ENCODE measurements around the gene ENAH.
A peak's percentile ranks its signal among the peaks of the same experiment; 100 is the strongest.

DNA sequence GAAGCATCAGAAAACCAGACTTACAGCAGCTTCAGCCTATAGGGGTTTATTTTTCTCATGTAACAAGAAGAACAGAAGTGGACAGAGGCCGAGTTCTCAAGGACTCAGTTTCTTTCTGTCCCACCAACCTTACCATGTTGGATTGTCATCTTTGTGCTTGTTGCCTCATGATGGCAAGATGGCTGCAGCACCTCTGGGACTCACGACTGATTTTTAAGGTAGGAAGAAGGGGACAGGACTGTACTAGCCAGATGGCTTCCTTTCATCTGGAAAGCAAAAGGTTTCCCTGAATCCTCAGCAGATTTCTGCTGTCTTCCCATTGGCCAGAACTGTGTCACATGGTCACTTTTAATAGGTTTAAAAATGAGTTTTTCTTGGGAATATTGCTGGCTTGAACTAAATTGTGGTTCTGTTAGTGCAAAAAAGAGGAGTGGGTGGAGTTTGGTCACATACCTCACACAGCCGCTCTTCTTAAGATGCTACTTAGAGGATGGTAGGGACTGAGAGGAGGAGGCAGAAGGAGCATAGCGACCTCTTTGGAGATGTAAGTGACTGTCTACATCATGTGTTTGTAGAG lies 48.1 kb upstream of the ENAH start:
- TF ChIP-seq, protein P1, sequence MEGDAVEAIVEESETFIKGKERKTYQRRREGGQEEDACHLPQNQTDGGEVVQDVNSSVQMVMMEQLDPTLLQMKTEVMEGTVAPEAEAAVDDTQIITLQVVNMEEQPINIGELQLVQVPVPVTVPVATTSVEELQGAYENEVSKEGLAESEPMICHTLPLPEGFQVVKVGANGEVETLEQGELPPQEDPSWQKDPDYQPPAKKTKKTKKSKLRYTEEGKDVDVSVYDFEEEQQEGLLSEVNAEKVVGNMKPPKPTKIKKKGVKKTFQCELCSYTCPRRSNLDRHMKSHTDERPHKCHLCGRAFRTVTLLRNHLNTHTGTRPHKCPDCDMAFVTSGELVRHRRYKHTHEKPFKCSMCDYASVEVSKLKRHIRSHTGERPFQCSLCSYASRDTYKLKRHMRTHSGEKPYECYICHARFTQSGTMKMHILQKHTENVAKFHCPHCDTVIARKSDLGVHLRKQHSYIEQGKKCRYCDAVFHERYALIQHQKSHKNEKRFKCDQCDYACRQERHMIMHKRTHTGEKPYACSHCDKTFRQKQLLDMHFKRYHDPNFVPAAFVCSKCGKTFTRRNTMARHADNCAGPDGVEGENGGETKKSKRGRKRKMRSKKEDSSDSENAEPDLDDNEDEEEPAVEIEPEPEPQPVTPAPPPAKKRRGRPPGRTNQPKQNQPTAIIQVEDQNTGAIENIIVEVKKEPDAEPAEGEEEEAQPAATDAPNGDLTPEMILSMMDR (conservative IDR thresholded peaks at IDR 0.05; ENCODE audit: low read depth in 2 of 2) = peak in 1 of 2 experiments; percentile 18; a peak in 1 of 4 replicates
- no peak for TF ChIP-seq POLR2AphosphoS5 (IDR thresholded peaks at IDR 0.05; ENCODE audit: low read depth)
- no peak for TF ChIP-seq CREB1 (CRISPR knock-in tag; IDR thresholded peaks at IDR 0.05; ENCODE audit: low read depth)
- TF ChIP-seq EZH2phosphoT487 (IDR thresholded peaks at IDR 0.05; ENCODE audit: unreplicated experiment) = no peak
- TF ChIP-seq, protein P2, sequence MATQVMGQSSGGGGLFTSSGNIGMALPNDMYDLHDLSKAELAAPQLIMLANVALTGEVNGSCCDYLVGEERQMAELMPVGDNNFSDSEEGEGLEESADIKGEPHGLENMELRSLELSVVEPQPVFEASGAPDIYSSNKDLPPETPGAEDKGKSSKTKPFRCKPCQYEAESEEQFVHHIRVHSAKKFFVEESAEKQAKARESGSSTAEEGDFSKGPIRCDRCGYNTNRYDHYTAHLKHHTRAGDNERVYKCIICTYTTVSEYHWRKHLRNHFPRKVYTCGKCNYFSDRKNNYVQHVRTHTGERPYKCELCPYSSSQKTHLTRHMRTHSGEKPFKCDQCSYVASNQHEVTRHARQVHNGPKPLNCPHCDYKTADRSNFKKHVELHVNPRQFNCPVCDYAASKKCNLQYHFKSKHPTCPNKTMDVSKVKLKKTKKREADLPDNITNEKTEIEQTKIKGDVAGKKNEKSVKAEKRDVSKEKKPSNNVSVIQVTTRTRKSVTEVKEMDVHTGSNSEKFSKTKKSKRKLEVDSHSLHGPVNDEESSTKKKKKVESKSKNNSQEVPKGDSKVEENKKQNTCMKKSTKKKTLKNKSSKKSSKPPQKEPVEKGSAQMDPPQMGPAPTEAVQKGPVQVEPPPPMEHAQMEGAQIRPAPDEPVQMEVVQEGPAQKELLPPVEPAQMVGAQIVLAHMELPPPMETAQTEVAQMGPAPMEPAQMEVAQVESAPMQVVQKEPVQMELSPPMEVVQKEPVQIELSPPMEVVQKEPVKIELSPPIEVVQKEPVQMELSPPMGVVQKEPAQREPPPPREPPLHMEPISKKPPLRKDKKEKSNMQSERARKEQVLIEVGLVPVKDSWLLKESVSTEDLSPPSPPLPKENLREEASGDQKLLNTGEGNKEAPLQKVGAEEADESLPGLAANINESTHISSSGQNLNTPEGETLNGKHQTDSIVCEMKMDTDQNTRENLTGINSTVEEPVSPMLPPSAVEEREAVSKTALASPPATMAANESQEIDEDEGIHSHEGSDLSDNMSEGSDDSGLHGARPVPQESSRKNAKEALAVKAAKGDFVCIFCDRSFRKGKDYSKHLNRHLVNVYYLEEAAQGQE (IDR thresholded peaks at IDR 0.05; ENCODE audit: unreplicated experiment) = no peak
- no peak for TF ChIP-seq EZH2 (IDR thresholded peaks at IDR 0.05; ENCODE audit: low read depth, unreplicated experiment)
- no peak for TF ChIP-seq JUNB (IDR thresholded peaks at IDR 0.05; ENCODE audit: unreplicated experiment)
- no peak for TF ChIP-seq ZNF114 (CRISPR knock-in tag; IDR thresholded peaks at IDR 0.05)
- TF ChIP-seq ZNF331 (CRISPR knock-in tag; IDR thresholded peaks at IDR 0.05; ENCODE audit: low read depth) = no peak
- no peak for TF ChIP-seq STAT1 (IDR thresholded peaks at IDR 0.05; ENCODE audit: unreplicated experiment)
